Measurements from ENCODE around the gene AFM. TPM values are rescaled to one million over a fixed set of nuclear protein-coding genes. Genes with fewer than 3 reads are reported as not detected.

Gene AFM
- total RNA-seq, 1 experiment from 2014 or later = not detected

DNA sequence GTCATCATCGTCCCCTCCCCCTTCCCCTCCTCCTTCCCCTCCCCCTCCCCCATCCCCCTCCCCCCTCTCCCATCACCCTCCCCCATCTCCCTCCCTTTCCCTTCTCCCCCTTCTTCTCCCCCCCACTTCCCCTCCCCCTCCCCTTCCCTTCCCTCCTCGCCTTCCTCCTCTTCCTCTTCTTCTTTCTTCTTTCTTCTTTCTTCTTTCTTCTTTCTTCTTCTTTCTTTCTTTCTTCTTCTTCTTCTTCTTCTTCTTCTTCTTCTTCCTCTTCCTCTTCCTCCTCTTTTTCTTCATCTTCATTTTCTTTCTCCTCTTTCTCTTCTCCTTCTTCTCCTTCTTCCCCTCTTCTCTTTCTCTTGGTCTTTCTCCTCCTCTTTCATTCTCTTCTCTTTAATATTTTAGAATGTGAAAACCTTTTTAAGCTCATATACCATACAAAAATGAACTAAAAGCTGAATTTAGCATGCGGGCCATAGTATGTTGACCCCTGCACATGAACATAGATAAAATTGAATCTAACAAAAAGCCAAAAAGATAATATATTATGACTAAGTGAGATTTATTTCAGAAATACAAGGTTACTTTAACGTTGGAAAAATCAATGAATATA lies 20.5 kb upstream of the AFM start:
- intact Hi-C loops (cut with micrococcal nuclease; ENCODE audit: unreplicated experiment) = no loop called here
- CTCF ChIA-PET = no interaction called here

DNA sequence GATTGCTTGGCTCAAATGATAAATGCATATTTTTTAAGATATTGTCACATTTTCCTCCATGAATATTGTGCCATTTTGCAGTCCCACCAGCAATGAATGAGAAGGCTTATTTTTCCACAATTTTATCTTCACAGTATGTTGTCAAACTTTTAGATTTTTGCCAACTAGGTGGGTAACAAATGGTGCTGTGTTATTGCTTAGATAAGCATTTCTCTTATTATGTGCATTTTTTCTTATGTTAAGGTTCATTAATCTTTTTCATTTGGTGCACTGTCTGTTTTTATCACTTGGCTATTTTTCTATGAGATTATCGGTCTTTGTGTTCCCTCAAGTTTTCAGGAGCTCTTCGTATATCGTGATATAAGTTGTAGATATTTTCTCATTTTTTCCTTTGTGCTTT lies 13.4 kb upstream of the AFM start:
- TF ChIP-seq, protein P1, sequence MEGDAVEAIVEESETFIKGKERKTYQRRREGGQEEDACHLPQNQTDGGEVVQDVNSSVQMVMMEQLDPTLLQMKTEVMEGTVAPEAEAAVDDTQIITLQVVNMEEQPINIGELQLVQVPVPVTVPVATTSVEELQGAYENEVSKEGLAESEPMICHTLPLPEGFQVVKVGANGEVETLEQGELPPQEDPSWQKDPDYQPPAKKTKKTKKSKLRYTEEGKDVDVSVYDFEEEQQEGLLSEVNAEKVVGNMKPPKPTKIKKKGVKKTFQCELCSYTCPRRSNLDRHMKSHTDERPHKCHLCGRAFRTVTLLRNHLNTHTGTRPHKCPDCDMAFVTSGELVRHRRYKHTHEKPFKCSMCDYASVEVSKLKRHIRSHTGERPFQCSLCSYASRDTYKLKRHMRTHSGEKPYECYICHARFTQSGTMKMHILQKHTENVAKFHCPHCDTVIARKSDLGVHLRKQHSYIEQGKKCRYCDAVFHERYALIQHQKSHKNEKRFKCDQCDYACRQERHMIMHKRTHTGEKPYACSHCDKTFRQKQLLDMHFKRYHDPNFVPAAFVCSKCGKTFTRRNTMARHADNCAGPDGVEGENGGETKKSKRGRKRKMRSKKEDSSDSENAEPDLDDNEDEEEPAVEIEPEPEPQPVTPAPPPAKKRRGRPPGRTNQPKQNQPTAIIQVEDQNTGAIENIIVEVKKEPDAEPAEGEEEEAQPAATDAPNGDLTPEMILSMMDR (IDR thresholded peaks at IDR 0.05; ENCODE audit: unreplicated experiment) = no peak
- Mint-ChIP-seq H3K27ac (ENCODE audit: unreplicated experiment) (no peak overlapping the region), H3K9me3 (ENCODE audit: low read depth, unreplicated experiment) (peaks cover 3% of the 10 kb centered on the region), H3K4me3 (ENCODE audit: low read depth, unreplicated experiment) (no peak overlapping the region), H3K4me1 (ENCODE audit: low read depth, unreplicated experiment) (no peaks in the 10 kb centered on the region), H3K36me3 (ENCODE audit: insufficient read depth, unreplicated experiment) (no peaks in the 10 kb centered on the region), H3K27me3 (ENCODE audit: unreplicated experiment) (peaks cover 36% of the 10 kb centered on the region)
- intact Hi-C loops (cut with micrococcal nuclease; ENCODE audit: unreplicated experiment) = no loop called here
- DNase-seq = no peak
- BruUV-seq (replicated peaks) = no TSS peak
- CTCF ChIA-PET = no interaction called here

More for the DNA sequence above, 20.5 kb upstream of the AFM start:
- no peaks in the 10 kb centered on the region for H3K27me3 Mint-ChIP-seq (ENCODE audit: unreplicated experiment)
- TF ChIP-seq, protein P1 (IDR thresholded peaks at IDR 0.05; ENCODE audit: unreplicated experiment) = no peak
- no peak overlapping the region for H3K27ac Mint-ChIP-seq (ENCODE audit: unreplicated experiment)
- no peaks in the 10 kb centered on the region for H3K36me3 Mint-ChIP-seq (ENCODE audit: insufficient read depth, unreplicated experiment)
- H3K9me3 Mint-ChIP-seq (ENCODE audit: low read depth, unreplicated experiment) = no peaks in the 10 kb centered on the region
- BruUV-seq (replicated peaks) = no TSS peak
- no peaks in the 10 kb centered on the region for H3K4me1 Mint-ChIP-seq (ENCODE audit: low read depth, unreplicated experiment)
- H3K4me3 Mint-ChIP-seq (ENCODE audit: low read depth, unreplicated experiment) = no peak overlapping the region
- no peak for DNase-seq

GRCh38 chr4:73470728-73471127 lies 10.8 kb upstream of the AFM start:
- Mint-ChIP-seq H3K4me3 (ENCODE audit: low read depth, unreplicated experiment) (no peak overlapping the region), H3K4me1 (ENCODE audit: low read depth, unreplicated experiment) (no peaks in the 10 kb centered on the region), H3K36me3 (ENCODE audit: insufficient read depth, unreplicated experiment) (no peaks in the 10 kb centered on the region), H3K9me3 (ENCODE audit: low read depth, unreplicated experiment) (peaks cover 5% of the 10 kb centered on the region), H3K27me3 (ENCODE audit: unreplicated experiment) (peaks cover 51% of the 10 kb centered on the region), H3K27ac (ENCODE audit: unreplicated experiment) (no peak overlapping the region)
- BruUV-seq (replicated peaks) = no TSS peak
- CTCF ChIA-PET = no interaction called here
- no peak for DNase-seq
- intact Hi-C loops (cut with micrococcal nuclease; ENCODE audit: unreplicated experiment) = no loop called here
- TF ChIP-seq, protein P1 (IDR thresholded peaks at IDR 0.05; ENCODE audit: unreplicated experiment) = no peak

DNA sequence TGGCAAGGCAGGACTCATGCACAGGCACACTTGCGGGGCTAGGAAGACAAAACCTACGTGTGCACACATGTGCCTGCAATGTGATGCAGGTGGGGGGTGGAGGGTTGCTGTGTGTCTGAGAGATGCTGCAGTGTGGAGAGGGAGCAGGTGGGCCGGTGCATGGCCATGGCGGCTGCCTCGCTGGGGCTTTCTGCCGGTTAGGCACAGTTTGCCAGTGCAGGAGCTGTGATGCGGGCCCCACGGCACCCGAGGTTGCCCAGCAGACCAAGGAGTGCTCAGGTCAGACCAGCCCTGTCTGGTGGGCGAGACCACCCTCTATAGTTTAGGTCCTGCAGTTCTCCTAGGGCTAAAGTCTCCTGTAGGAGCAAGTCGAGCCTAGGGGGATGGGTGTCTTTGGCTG lies 4.4 kb upstream of the AFM start:
- Mint-ChIP-seq H3K36me3 (ENCODE audit: insufficient read depth, unreplicated experiment) (no peaks in the 10 kb centered on the region), H3K9me3 (ENCODE audit: low read depth, unreplicated experiment) (peaks cover 5% of the 10 kb centered on the region), H3K4me3 (ENCODE audit: low read depth, unreplicated experiment) (no peak overlapping the region), H3K4me1 (ENCODE audit: low read depth, unreplicated experiment) (no peaks in the 10 kb centered on the region), H3K27me3 (ENCODE audit: unreplicated experiment) (peaks cover 33% of the 10 kb centered on the region), H3K27ac (ENCODE audit: unreplicated experiment) (no peak overlapping the region)
- intact Hi-C loops (cut with micrococcal nuclease; ENCODE audit: unreplicated experiment) = no loop called here
- BruUV-seq (replicated peaks) = no TSS peak
- CTCF ChIA-PET = no interaction called here
- TF ChIP-seq, protein P1 (IDR thresholded peaks at IDR 0.05; ENCODE audit: unreplicated experiment) = no peak
- DNase-seq = no peak
